D721Med (cell line): ENCODE data around the gene DOHH.

Source experiments
- DNase-seq: peaks from one replicate; pipeline ENCODE4 v3.0.0; 2011; ENCODE audit warnings: low spot score; ENCODE audit not compliant: insufficient read length
- FAIRE-seq: peaks from 2 replicates; lab custom pipeline; 2011; peaks lifted over from hg19 to GRCh38; lab: Jason Lieb, UNC
- TF ChIP-seq, protein P1 (sequence below): IDR thresholded peaks from 2 replicates; pipeline ENCODE4 v1.5.1; 2012; ENCODE audit warnings: mild to moderate bottlenecking, control low read depth; ENCODE audit not compliant: insufficient read depth; ENCODE audit errors: missing control alignments

The DOHH gene

DNA sequence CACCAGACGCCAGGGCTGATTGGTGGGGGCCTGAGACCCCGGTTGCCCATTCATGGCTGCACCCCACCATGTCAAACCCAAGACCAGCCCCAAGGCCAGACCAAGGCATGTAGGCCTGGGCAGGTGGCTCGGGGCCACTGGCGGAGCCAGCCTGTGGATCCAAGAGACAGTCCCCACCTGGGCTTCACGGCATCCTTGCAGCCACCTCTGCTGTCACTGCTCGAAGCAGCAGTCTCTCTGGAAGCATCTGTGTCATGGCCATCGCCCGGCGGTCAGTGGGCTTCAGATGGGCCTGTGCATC, 34.7 kb upstream of the DOHH start:
- no peak for FAIRE-seq
- TF ChIP-seq, protein P1, sequence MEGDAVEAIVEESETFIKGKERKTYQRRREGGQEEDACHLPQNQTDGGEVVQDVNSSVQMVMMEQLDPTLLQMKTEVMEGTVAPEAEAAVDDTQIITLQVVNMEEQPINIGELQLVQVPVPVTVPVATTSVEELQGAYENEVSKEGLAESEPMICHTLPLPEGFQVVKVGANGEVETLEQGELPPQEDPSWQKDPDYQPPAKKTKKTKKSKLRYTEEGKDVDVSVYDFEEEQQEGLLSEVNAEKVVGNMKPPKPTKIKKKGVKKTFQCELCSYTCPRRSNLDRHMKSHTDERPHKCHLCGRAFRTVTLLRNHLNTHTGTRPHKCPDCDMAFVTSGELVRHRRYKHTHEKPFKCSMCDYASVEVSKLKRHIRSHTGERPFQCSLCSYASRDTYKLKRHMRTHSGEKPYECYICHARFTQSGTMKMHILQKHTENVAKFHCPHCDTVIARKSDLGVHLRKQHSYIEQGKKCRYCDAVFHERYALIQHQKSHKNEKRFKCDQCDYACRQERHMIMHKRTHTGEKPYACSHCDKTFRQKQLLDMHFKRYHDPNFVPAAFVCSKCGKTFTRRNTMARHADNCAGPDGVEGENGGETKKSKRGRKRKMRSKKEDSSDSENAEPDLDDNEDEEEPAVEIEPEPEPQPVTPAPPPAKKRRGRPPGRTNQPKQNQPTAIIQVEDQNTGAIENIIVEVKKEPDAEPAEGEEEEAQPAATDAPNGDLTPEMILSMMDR = no peak

DNA sequence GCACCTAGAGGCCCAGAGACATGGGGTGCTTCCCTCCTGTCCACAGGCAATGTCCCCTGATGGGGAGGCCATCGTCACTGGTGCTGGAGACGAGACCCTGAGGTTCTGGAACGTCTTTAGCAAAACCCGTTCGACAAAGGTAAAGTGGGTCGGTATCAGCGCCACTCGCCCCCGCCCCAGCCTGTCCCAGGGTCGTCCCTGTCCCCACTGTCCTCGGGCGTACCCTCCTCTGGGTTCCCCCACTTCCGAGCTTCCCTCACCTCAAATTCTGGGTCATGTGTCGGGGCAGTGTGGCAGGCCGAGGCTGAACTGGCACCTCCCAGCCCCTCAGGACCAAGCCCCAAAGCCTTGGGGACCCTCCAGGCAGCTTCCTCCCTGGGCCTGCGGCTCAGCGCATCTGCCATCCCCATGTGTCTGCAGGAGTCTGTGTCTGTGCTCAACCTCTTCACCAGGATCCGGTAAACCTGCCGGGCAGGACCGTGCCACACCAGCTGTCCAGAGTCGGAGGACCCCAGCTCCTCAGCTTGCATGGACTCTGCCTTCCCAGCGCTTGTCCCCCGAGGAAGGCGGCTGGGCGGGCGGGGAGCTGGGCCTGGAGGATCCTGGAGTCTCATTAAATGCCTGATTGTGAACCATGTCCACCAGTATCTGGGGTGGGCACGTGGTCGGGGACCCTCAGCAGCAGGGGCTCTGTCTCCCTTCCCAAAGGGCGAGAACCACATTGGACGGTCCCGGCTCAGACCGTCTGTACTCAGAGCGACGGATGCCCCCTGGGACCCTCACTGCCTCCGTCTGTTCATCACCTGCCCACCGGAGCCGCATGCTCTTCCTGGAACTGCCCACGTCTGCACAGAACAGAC, 34.1 kb upstream of the DOHH start:
- FAIRE-seq (no peak), DNase-seq (no peak)
- TF ChIP-seq, protein P1 = no peak

More for the DNA sequence above, 34.7 kb upstream of the DOHH start:
- no peak for DNase-seq

- TF ChIP-seq, protein P1 = no peak
- DNase-seq = no peak
- no peak for FAIRE-seq
These were observed 33.2 kb upstream of the DOHH start for GRCh38 chr19:3533563-3534216.

DNA sequence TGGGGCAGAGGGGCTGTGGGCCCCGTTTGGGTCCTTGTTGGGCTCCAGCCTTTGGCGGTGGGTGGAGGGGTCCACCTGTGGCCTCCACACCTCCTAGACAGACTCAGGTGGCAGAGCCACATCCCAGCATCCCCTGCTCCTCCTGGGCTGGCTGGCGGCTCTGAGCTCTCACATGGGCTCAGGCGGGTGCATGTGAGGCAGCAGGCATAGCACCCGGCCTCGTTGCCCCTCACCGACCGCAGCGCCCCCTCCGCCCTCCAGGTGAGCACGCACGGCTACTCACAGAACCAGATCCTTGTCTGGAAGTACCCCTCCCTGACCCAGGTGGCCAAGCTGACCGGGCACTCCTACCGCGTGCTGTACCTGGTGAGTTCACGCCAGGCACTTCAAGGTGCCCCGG, 32.6 kb upstream of the DOHH start:
- TF ChIP-seq, protein P1 = no peak
- no peak for FAIRE-seq
- no peak for DNase-seq

DNA sequence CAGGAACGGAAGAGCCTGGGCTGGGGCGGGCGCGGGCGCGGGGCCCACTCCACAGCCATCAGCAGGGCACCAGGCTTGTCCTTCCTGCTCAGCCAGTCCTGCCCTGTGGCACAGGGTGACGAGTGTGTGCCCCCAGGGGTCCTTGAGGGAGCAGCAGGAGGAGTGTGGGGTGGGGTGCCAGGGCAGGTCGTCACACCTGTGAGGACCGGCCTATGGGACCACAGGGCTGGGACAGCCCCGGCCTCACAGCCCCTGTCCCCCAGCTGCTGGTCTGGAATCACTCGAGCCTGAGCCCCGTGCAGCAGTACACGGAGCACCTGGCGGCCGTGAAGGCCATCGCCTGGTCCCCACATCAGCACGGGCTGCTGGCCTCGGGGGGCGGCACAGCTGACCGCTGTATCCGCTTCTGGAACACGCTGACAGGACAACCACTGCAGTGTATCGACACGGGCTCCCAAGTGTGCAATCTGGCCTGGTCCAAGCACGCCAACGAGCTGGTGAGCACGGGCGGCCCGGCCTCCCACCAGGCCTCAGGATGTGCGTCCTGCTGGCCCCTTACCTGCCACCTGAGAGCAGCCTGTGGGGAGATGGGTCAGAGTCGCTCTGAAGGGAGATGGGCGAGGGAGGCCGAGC, 31.8 kb upstream of the DOHH start:
- DNase-seq (no peak), FAIRE-seq (no peak)
- TF ChIP-seq, protein P1 = no peak

DNA sequence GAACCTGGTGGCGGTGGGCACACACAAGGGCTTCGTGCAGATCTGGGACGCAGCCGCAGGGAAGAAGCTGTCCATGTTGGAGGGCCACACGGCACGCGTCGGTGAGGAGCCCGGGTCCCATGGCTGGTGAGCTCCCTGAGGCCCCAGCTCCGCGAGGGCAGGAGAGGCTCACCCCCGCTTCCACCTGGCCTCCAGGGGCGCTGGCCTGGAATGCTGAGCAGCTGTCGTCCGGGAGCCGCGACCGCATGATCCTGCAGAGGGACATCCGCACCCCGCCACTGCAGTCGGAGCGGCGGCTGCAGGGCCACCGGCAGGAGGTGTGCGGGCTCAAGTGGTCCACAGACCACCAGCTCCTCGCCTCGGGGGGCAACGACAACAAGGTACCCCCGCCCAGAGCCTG, 31.2 kb upstream of the DOHH start:
- TF ChIP-seq, protein P1 = no peak
- FAIRE-seq (no peak), DNase-seq (no peak)
